OCI-LY1 (cell line): ENCODE data around the gene PVRIG.
"Not testable (repeated sequence)": the region's sequence is repeated elsewhere in the genome, so short reads cannot be mapped to it uniquely, and the experiment has no call there.

Experiments used
- H2AFZ ChIP-seq: fragments of 200-600 bp; sonication (generic), shearing (Covaris generic); 2 replicates; pipeline ENCODE4 v1.6.0; 2014; ENCODE audit warnings: antibody characterized with exemption, mild to moderate bottlenecking, low read length
- H3F3A ChIP-seq: fragments of 200-600 bp; sonication (generic), shearing (Covaris generic); 2 replicates; pipeline ENCODE4 v1.6.0; 2014; ENCODE audit warnings: mild to moderate bottlenecking, antibody characterized with exemption, low read length, moderate library complexity; ENCODE audit not compliant: insufficient read depth
- H3K27ac ChIP-seq: fragments of 200-600 bp; sonication (generic); 2 replicates; pipeline ENCODE4 v1.5.1; 2014; ENCODE audit warnings: low read length, mixed run types, mild to moderate bottlenecking, low read depth; ENCODE audit not compliant: poor library complexity, severe bottlenecking
- H3K27me3 ChIP-seq: fragments of 200-600 bp; sonication (generic); 2 replicates; pipeline ENCODE4 v1.6.0; 2014; ENCODE audit warnings: antibody characterized with exemption, mild to moderate bottlenecking, low read length, moderate library complexity; ENCODE audit not compliant: insufficient read depth
- H3K36me3 ChIP-seq: fragments of 200-600 bp; sonication (generic); 2 replicates; pipeline ENCODE4 v1.6.1; 2014; ENCODE audit warnings: mild to moderate bottlenecking, antibody characterized with exemption, low read length, moderate library complexity, mixed read lengths; ENCODE audit not compliant: insufficient read depth
- H3K4me1 ChIP-seq: fragments of 200-600 bp; sonication (generic); 2 replicates; pipeline ENCODE4 v1.5.1; 2014; ENCODE audit warnings: mild to moderate bottlenecking, low read length, moderate library complexity; ENCODE audit not compliant: insufficient read depth, severe bottlenecking
- H3K4me2 ChIP-seq: fragments of 200-600 bp; sonication (generic), shearing (Covaris generic); 2 replicates; pipeline ENCODE4 v1.6.1; 2014; ENCODE audit warnings: low read length
- H3K4me3 ChIP-seq: fragments of 200-600 bp; sonication (generic); 2 replicates; pipeline ENCODE4 v1.5.1; 2014; ENCODE audit warnings: low read length, low read depth, mild to moderate bottlenecking, mixed read lengths; ENCODE audit not compliant: poor library complexity, severe bottlenecking
- H3K79me2 ChIP-seq: fragments of 200-600 bp; shearing (Covaris generic); 2 replicates; pipeline ENCODE4 v1.6.1; 2016; ENCODE audit warnings: mixed run types, low read length, mixed read lengths; ENCODE audit not compliant: insufficient read depth
- H3K9ac ChIP-seq: fragments of 200-600 bp; sonication (generic), shearing (Covaris generic); 2 replicates; pipeline ENCODE4 v1.6.1; 2014; ENCODE audit warnings: mild to moderate bottlenecking, low read length, mixed read lengths
- H3K9me2 ChIP-seq: fragments of 200-600 bp; sonication (generic), shearing (Covaris generic); 2 replicates; pipeline ENCODE4 v1.6.1; 2014; ENCODE audit warnings: low read depth, mild to moderate bottlenecking, low read length, mixed read lengths
- H3K9me3 ChIP-seq: fragments of 200-600 bp; shearing (Covaris generic); 2 replicates; pipeline ENCODE4 v1.6.1; 2014; ENCODE audit warnings: low read length, mixed read lengths
- H4K20me1 ChIP-seq: fragments of 200-600 bp; sonication (generic), shearing (Covaris generic); 2 replicates; pipeline ENCODE4 v1.6.0; 2016; ENCODE audit warnings: mild to moderate bottlenecking, low read length; ENCODE audit not compliant: insufficient read depth
- CTCF ChIP-seq: fragments of 200-600 bp; sonication (generic), shearing (Covaris generic); IDR thresholded peaks from 2 replicates; pipeline ENCODE4 v1.5.1; 2017; ENCODE audit warnings: mild to moderate bottlenecking, antibody characterized with exemption, low read length, moderate library complexity, mixed read lengths
- EZH2 ChIP-seq: fragments of 200-600 bp; sonication (generic), shearing (Covaris generic); IDR thresholded peaks from 2 replicates; pipeline ENCODE4 v1.8.0; 2017; ENCODE audit warnings: borderline replicate concordance, mixed run types, mild to moderate bottlenecking, antibody characterized with exemption, low read length, moderate library complexity, mixed read lengths

The PVRIG gene

DNA sequence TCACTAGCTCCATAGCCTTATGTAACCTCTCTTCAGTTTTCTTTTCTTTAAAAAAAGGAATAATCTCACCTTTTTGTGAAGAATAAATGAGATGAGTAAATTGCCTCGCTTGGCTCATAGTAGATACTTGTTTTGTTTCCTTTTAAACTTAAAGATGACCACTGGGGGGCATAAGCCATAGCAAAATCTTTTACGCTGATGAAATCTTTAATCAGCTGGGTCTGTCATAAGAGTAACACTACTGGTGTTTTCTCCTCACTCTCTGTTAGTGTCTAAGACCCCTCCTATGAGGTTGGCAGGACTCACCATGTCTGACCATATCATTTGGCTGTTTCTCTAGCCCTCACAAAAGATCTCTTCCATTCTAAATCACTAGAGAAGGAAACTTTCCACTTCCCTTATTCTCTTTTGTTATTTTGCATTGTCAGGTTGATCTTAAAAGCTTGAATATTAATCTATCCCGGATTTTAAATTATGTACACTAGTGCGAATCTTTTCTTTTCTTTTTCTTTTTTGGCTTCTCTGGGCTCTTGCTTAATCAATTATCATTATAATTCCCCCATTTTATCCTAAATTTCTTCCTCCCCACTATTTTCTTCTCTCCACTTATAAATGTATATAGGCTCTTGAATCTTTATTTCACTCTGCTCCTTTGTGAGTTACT lies 29.6 kb upstream of the PVRIG start:
- Histone ChIP-seq H3F3A (peaks cover 6% of the 10 kb centered on the region; the same call in 1 of the 2 replicates), H3K4me3 (no peak overlapping the region), H3K27ac (peak overlapping the region; percentile 93), H4K20me1 (no peaks in the 10 kb centered on the region), H3K9me2 (no peaks in the 10 kb centered on the region), H3K4me2 (peak overlapping the region; percentile 29; the same call in 1 of the 2 replicates), H3K79me2 (no peaks in the 10 kb centered on the region), H3K9ac (peak overlapping the region; percentile 38; the same call in 1 of the 2 replicates), H2AFZ (no peak overlapping the region), H3K9me3 (no peaks in the 10 kb centered on the region), H3K27me3 (no peaks in the 10 kb centered on the region), H3K36me3 (no peaks in the 10 kb centered on the region), H3K4me1 (peaks cover 53% of the 10 kb centered on the region)
- no peak for TF ChIP-seq EZH2
- TF ChIP-seq CTCF = peak; percentile 76

- Histone ChIP-seq H2AFZ (peak overlapping the region; percentile 2; the same call in 1 of the 2 replicates), H4K20me1 (no peaks in the 10 kb centered on the region), H3K4me2 (peak overlapping the region; percentile 29; the same call in 1 of the 2 replicates), H3K4me1 (peaks cover 64% of the 10 kb centered on the region), H3K9me2 (no peaks in the 10 kb centered on the region), H3K27me3 (no peaks in the 10 kb centered on the region), H3K9ac (peak overlapping the region; percentile 38), H3K9me3 (no peaks in the 10 kb centered on the region), H3F3A (peaks cover 7% of the 10 kb centered on the region; the same call in 1 of the 2 replicates), H3K36me3 (no peaks in the 10 kb centered on the region), H3K27ac (peak overlapping the region; percentile 93), H3K79me2 (no peaks in the 10 kb centered on the region), H3K4me3 (no peak overlapping the region)
- no peak for TF ChIP-seq EZH2
- no peak for TF ChIP-seq CTCF
Measured at GRCh38 chr7:100191775-100192174, 28.0 kb upstream of the PVRIG start.

- not testable (repeated sequence) for H3K79me2 ChIP-seq, H3K9me2 ChIP-seq, H3K36me3 ChIP-seq, H3F3A ChIP-seq, H4K20me1 ChIP-seq, H3K27me3 ChIP-seq, H3K9me3 ChIP-seq, H3K4me3 ChIP-seq, H2AFZ ChIP-seq
- H3K9ac ChIP-seq = peak overlapping the region; percentile 38; the same call in 1 of the 2 replicates
- peaks cover 64% of the 10 kb centered on the region for H3K4me1 ChIP-seq
- peak overlapping the region; percentile 29; the same call in 1 of the 2 replicates for H3K4me2 ChIP-seq
- peak overlapping the region; percentile 93 for H3K27ac ChIP-seq
Measured at GRCh38 chr7:100192281-100192862, 27.4 kb upstream of the PVRIG start.
